T-helper 9 cell (primary cell): ENCODE measurements around the gene TOM1L2.

ENCODE experiments used
- DNase-seq: peaks from one replicate; pipeline ENCODE4 v3.0.0-alpha.2; 2020

TOM1L2 gene

GRCh38 chr17:17994271-17995069 is 22.3 kb upstream of the TOM1L2 start:
- no peak for DNase-seq

DNA sequence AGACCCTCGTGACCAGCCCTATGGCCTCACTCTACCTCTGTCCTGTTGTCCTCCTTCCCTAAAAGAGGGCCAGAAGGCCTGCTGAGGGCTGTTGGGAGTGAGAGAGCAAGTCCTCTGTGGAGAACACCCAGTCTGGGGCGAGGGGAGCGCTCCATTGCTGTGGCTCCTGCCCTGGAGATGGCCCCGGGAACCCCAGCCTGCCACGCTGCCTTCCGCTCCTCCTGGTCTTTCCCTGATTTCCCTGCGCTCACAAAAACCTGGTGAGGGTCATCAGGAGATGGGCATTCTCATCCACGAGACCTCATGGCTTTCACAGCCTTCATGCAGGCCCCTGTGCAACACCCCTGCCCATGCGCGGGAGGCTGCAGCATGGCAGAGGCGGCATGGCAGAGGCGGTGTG is 21.7 kb upstream of the TOM1L2 start:
- no peak for DNase-seq

DNA sequence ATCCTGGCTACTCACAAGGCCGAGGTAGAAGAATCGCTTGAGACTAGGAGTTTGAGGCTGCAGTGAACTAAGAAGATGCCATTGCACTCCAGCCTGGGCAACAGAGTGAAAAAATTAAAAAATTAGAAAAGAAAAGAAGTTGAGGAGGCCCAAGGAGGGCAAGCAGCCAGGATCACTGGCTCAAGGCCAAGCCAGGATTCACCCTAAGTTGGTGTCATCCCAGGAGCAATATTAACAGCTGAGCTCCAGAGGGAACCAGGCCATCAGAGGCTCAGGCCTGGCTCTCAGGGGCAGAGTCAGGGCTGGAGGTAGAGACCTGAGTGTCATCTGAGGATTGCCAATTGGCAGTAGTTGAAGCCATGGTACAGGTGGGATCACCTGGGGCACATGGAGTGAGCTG is 21.2 kb upstream of the TOM1L2 start:
- no peak for DNase-seq

GRCh38 chr17:17990282-17990681 is 18.1 kb upstream of the TOM1L2 start:
- no peak for DNase-seq

DNA sequence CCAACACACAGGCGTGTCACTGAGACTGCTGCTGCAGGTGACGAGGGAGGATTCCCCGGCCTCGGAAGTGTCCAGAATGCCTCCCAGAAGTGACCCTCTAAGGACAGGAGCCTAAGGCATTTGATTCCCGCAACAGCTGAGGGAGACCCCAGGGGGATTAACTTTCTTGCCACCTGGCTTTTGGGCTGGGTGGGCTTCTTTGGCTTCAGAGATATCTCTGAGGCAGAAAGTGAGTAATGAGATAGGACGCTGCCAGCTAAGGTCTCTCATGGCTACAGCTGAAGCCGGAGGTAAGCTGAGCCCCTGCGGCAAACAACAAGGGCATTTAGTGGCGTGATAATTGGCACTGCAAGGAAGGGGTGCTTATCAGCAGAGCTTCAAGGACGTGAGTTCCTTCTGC is 17.4 kb upstream of the TOM1L2 start:
- DNase-seq, result no peak

DNA sequence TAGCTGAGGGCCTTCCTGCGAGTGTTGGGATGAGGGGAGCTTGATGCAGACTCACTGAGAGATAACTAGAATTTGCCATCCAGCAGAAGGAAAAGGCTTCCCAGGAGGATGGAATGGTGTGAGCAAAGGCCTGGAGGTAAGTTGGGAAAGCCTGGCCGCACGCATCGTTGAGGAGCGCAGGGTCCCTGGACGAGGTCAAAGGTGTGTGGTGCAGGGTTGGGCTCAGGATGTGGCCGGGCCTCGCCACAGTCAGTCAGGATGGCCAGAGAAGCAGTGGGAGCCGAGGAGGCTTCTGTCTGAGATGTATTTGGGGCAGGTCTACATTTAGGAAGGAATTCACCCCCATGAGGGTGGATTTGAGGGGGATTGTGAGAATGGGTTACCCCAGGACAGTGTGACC is 16.9 kb upstream of the TOM1L2 start:
- no peak for DNase-seq

DNA sequence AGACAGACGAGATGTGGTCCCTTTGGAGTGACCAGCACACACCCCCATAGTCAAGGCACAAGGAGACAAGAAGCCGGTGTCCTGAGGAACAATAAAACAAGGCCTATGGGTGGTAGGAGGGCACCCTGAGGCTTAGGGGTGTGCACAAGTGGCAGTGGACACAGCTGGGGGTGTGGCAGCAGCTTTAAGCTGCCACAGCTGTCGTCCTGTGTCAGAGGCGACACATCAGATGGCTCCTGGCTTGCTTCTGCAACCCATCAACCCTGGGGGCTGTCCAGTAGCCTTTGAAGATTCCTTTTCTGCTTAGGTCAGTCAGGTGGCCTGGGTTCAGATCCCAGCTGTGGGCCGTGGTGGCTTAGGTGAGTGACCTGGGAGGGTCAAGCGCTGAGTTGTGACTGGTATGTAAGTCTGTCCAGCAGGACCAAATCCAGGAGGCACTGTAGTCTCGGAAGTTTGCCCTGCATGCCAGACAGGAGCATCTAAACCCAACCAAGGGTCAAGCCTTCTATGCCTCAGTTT is 16.3 kb upstream of the TOM1L2 start:
- DNase-seq, result no peak

- DNase-seq, result no peak
Observed at GRCh38 chr17:17987901-17988300, 15.7 kb upstream of the TOM1L2 start.

DNA sequence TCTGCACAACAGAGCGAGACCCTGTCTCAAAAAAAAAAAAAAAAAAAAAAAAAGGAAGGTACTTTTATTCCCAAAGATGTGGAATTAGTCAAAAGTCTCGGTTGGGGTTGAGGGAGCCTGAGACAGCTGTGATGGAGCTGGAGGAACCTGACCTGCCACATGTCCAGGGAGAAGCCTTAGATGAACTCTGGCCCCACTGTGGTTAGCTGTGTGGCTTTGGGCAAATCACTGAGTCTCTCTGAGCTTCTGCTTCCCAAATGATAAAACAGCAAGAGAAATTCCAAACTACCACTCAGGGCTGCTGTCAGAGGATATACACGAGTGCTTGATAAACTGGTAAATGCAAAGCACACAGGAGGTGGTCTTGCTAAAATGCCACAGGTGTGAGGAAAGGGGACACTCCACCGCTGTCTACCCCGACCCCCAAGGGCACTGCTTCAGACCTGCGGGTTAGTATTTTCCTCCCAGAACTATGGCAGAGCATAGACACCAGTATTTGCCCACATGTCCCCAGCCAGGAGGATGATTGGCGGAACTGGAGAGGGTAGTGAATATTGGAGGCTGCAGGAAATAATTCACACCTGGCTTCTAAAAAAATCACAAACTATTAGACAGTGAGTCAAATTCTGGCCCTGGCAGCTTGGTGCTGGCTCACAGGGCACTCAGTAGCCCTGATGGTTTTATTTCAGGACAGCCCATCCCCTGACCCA is 15.1 kb upstream of the TOM1L2 start:
- no peak for DNase-seq

- DNase-seq, result no peak
Observed at GRCh38 chr17:17985555-17985954, 13.4 kb upstream of the TOM1L2 start.

GRCh38 chr17:17985153-17985552 is 13.0 kb upstream of the TOM1L2 start:
- no peak for DNase-seq

- DNase-seq, result no peak
Observed at GRCh38 chr17:17983776-17984175, 11.6 kb upstream of the TOM1L2 start.

DNA sequence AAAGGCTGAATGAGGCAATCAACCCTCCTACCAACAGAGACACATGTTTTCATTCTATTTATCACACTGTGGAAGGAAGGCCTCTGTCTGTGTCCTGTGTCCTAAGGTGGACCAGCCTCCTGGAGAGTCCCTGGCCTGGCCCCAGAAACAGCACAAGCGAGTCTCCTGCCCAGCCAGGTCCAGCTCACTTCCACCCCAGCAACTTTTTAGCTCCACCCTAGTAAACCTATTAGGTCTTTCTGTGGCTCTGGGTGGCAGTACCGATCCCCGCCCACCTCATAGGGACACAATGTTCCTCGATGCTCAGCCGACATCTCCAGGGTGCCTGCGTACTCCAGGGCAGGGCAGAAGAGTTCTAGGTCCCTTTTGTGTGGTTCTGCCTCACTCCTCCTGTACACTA is 11.2 kb upstream of the TOM1L2 start:
- no peak for DNase-seq

GRCh38 chr17:17982801-17983200 is 10.6 kb upstream of the TOM1L2 start:
- no peak for DNase-seq

GRCh38 chr17:17981330-17981729 is 9.1 kb upstream of the TOM1L2 start:
- no peak for DNase-seq

- DNase-seq, result no peak
Observed at GRCh38 chr17:17979778-17980177, 7.6 kb upstream of the TOM1L2 start.

DNA sequence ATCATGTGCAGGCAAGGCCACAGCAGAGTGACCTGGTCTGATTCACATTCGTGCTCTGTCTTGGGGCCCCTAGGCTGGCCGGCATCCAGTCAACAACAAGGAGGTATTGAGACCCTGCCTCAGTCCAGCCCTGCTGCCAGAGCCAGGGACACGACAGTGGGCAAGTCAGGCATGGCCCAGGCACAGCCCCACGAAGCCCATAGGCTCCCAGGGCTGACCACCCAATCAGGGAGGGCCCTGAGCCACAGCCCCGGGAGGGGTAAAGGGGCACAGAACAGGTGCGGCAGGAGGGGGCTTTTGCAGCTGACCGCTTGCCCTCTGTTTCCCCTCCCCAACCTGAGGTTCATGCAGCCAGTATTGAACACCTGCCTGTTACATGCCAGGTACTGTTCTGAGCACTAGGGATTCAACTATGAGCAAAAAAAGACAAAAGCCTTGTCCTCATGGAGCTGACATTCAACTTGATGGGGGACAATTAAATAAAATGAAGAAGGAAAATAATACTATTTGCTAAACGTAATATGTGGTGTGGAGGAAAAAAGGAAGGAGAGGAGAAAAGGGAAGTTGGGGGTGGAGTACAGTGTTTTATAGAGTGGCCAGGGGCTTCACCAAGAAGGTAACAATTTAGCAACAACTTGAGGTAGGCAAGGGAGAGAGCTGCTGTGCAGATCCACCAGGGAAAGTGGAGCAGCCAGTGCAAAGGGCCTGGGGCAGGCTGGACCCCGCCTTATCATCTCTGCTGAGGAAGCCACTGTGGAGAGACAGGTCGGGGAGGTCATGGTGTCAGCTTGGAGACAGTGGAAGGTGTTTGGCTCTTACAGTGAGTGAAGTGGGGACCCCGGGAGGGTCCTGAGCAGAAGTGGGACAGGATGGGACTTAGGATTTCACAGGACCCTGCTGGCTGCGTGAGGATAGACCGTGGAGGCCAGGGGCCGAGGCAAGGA is 6.6 kb upstream of the TOM1L2 start:
- no peak for DNase-seq

DNA sequence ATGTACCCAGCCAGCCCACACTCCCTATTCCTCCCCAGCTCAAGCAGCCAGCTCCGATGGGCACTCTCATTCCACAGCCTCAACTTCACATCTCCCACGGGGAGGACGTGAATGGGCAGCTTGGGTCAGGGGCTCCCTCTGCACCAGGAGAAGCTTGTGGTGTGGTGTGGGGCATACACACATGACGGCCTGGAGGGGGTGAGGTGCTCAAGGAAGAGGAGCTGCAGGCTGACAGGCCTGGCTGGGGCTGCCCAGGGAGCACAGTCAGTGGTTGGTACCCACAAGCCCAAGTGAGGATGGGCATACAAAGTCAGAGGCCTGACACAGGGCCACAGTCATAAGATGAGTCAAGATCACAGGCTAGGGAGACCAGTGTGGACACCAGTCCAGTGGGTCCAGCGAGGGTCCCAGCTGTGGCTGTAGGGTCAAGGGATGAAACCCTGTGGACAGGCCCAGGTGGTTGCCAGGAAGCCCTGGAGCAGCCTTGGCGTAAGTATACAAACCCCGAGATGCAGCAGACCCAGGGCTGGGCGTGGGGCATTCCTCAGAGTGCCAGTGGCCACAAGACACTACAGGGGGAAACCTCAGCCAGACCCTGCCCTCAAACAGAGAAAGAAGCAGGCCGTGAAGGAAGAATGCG is 4.9 kb upstream of the TOM1L2 start:
- no peak for DNase-seq

DNA sequence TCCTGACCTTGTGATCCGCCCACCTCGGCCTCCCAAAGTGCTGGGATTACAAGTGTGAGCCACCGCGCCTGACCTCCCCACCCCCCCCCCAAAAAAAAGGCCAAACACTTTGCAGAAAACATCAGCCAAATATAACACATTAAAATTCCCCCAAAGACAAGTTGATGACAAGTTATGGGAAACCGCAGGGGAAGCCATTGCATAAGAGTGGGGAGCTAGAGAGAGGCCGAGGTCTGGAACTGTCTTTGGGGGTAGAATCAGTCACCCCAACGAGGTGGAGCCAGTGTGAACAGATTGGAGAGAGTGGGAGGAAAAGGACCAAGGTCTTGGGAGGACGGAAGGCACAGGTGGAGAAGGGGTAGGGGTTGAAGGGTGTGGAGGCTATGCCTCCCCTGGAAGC is 3.2 kb upstream of the TOM1L2 start:
- DNase-seq, result no peak

- DNase-seq, result no peak
Observed at GRCh38 chr17:17972952-17973254, 703 bp upstream of the TOM1L2 start.

GRCh38 chr17:17971431-17972125 is 622 bp downstream of the TOM1L2 start:
- DNase-seq, result no peak
